Central memory CD8-positive, alpha-beta T cell (primary cell): ENCODE results near the gene RAPGEF4.

Source experiments
- ATAC-seq: fragments of 150-1000 bp; cut with Tn5 transposase; replicated peaks from 2 replicates; pipeline ENCODE4 v1.10.0; 2022; ENCODE audit warnings: mild to moderate bottlenecking, moderate FRiP score, moderate number of reproducible peaks; ENCODE audit not compliant: poor library complexity, severe bottlenecking; ENCODE audit errors: extremely low read depth
- DNase-seq, 2 donors: peaks; one replicate each; pipeline ENCODE4 v3.0.0; 2021; ENCODE audit warnings: low spot score in 2 of 2
- H3K27ac Mint-ChIP-seq: one replicate; pipeline ENCODE4 v1.8.0; 2022; ENCODE audit warnings: low read depth, mild to moderate bottlenecking, moderate library complexity, mixed read lengths
- H3K27me3 Mint-ChIP-seq: one replicate; pipeline ENCODE4 v1.8.0; 2022; ENCODE audit warnings: mixed read lengths
- H3K36me3 Mint-ChIP-seq: one replicate; pipeline ENCODE4 v1.8.0; 2022; ENCODE audit warnings: mild to moderate bottlenecking, moderate library complexity, mixed read lengths; ENCODE audit not compliant: insufficient read depth
- H3K4me1 Mint-ChIP-seq: one replicate; pipeline ENCODE4 v1.8.0; 2022; ENCODE audit warnings: mixed read lengths
- H3K4me3 Mint-ChIP-seq: one replicate; pipeline ENCODE4 v1.8.0; 2022; ENCODE audit warnings: mild to moderate bottlenecking, moderate library complexity, mixed read lengths
- H3K9me3 Mint-ChIP-seq: one replicate; pipeline ENCODE4 v1.8.0; 2022; ENCODE audit warnings: mixed read lengths

Gene RAPGEF4

GRCh38 chr2:172843902-172844715 is 108.5 kb downstream of the RAPGEF4 start:
- H3K36me3 Mint-ChIP-seq = peaks cover 2% of the 10 kb centered on the region
- DNase-seq = no peak
- ATAC-seq = no peak
- H3K4me1 Mint-ChIP-seq = no peaks in the 10 kb centered on the region
- peaks cover 61% of the 10 kb centered on the region for H3K27me3 Mint-ChIP-seq
- no peaks in the 10 kb centered on the region for H3K9me3 Mint-ChIP-seq
- no peak overlapping the region for H3K4me3 Mint-ChIP-seq
- H3K27ac Mint-ChIP-seq = no peak overlapping the region

GRCh38 chr2:172845028-172845630 is 109.5 kb downstream of the RAPGEF4 start:
- peaks cover 2% of the 10 kb centered on the region for H3K36me3 Mint-ChIP-seq
- DNase-seq = no peak
- peaks cover 61% of the 10 kb centered on the region for H3K27me3 Mint-ChIP-seq
- no peak overlapping the region for H3K4me3 Mint-ChIP-seq
- no peaks in the 10 kb centered on the region for H3K9me3 Mint-ChIP-seq
- H3K4me1 Mint-ChIP-seq = no peaks in the 10 kb centered on the region
- no peak for ATAC-seq
- no peak overlapping the region for H3K27ac Mint-ChIP-seq

- Mint-ChIP-seq H3K4me1 (no peaks in the 10 kb centered on the region), H3K4me3 (no peak overlapping the region), H3K27me3 (peaks cover 63% of the 10 kb centered on the region), H3K36me3 (peaks cover 3% of the 10 kb centered on the region), H3K9me3 (no peaks in the 10 kb centered on the region), H3K27ac (no peak overlapping the region)
- no peak for DNase-seq
- ATAC-seq = no peak
These were observed 110.9 kb downstream of the RAPGEF4 start for GRCh38 chr2:172846551-172846950.

GRCh38 chr2:172847188-172847587 is 111.5 kb downstream of the RAPGEF4 start:
- ATAC-seq (no peak), DNase-seq (no peak)
- no peak overlapping the region for H3K4me3 Mint-ChIP-seq
- H3K27me3 Mint-ChIP-seq = peaks cover 58% of the 10 kb centered on the region
- no peak overlapping the region for H3K27ac Mint-ChIP-seq
- H3K36me3 Mint-ChIP-seq = peaks cover 3% of the 10 kb centered on the region
- no peaks in the 10 kb centered on the region for H3K4me1 Mint-ChIP-seq
- H3K9me3 Mint-ChIP-seq = no peaks in the 10 kb centered on the region

GRCh38 chr2:172848519-172848918 is 112.9 kb downstream of the RAPGEF4 start:
- Mint-ChIP-seq H3K27ac (no peak overlapping the region), H3K4me1 (no peaks in the 10 kb centered on the region), H3K36me3 (peaks cover 3% of the 10 kb centered on the region), H3K4me3 (no peak overlapping the region), H3K27me3 (peaks cover 45% of the 10 kb centered on the region), H3K9me3 (no peaks in the 10 kb centered on the region)
- ATAC-seq (no peak), DNase-seq (no peak)

GRCh38 chr2:172849519-172850217 is 114.0 kb downstream of the RAPGEF4 start:
- DNase-seq (no peak), ATAC-seq (no peak)
- peaks cover 47% of the 10 kb centered on the region for H3K27me3 Mint-ChIP-seq
- no peaks in the 10 kb centered on the region for H3K9me3 Mint-ChIP-seq
- H3K27ac Mint-ChIP-seq = no peak overlapping the region
- H3K4me1 Mint-ChIP-seq = no peaks in the 10 kb centered on the region
- no peak overlapping the region for H3K4me3 Mint-ChIP-seq
- peaks cover 3% of the 10 kb centered on the region for H3K36me3 Mint-ChIP-seq

- Mint-ChIP-seq H3K4me3 (no peak overlapping the region), H3K36me3 (peaks cover 1% of the 10 kb centered on the region), H3K27ac (no peak overlapping the region), H3K9me3 (no peaks in the 10 kb centered on the region), H3K27me3 (peaks cover 54% of the 10 kb centered on the region), H3K4me1 (no peaks in the 10 kb centered on the region)
- ATAC-seq (no peak), DNase-seq (no peak)
These were observed 119.9 kb downstream of the RAPGEF4 start for GRCh38 chr2:172855588-172855987.

GRCh38 chr2:172856606-172857005 is 121.0 kb downstream of the RAPGEF4 start:
- Mint-ChIP-seq H3K4me3 (no peak overlapping the region), H3K4me1 (no peaks in the 10 kb centered on the region), H3K27me3 (peaks cover 52% of the 10 kb centered on the region), H3K9me3 (no peaks in the 10 kb centered on the region), H3K27ac (no peak overlapping the region), H3K36me3 (no peaks in the 10 kb centered on the region)
- ATAC-seq (no peak), DNase-seq (no peak)

GRCh38 chr2:172858473-172858745 is 122.8 kb downstream of the RAPGEF4 start:
- DNase-seq (no peak), ATAC-seq (no peak)
- no peak overlapping the region for H3K27ac Mint-ChIP-seq
- H3K4me1 Mint-ChIP-seq = no peaks in the 10 kb centered on the region
- no peaks in the 10 kb centered on the region for H3K9me3 Mint-ChIP-seq
- H3K4me3 Mint-ChIP-seq = no peak overlapping the region
- peaks cover 70% of the 10 kb centered on the region for H3K27me3 Mint-ChIP-seq
- H3K36me3 Mint-ChIP-seq = no peaks in the 10 kb centered on the region

GRCh38 chr2:172859581-172860335 is 124.1 kb downstream of the RAPGEF4 start:
- H3K27me3 Mint-ChIP-seq = peaks cover 79% of the 10 kb centered on the region
- H3K4me1 Mint-ChIP-seq = no peaks in the 10 kb centered on the region
- no peak overlapping the region for H3K4me3 Mint-ChIP-seq
- no peaks in the 10 kb centered on the region for H3K36me3 Mint-ChIP-seq
- no peak overlapping the region for H3K27ac Mint-ChIP-seq
- DNase-seq = no peak
- no peak for ATAC-seq
- H3K9me3 Mint-ChIP-seq = no peaks in the 10 kb centered on the region

GRCh38 chr2:172860336-172860707 is 124.7 kb downstream of the RAPGEF4 start:
- ATAC-seq (no peak), DNase-seq (no peak)
- Mint-ChIP-seq H3K4me1 (no peaks in the 10 kb centered on the region), H3K27ac (no peak overlapping the region), H3K27me3 (peaks cover 79% of the 10 kb centered on the region), H3K9me3 (no peaks in the 10 kb centered on the region), H3K36me3 (no peaks in the 10 kb centered on the region), H3K4me3 (no peak overlapping the region)

- Mint-ChIP-seq H3K36me3 (no peaks in the 10 kb centered on the region), H3K27me3 (peaks cover 78% of the 10 kb centered on the region), H3K9me3 (no peaks in the 10 kb centered on the region), H3K27ac (no peak overlapping the region), H3K4me3 (no peak overlapping the region), H3K4me1 (no peaks in the 10 kb centered on the region)
- ATAC-seq = no peak
- no peak for DNase-seq
These were observed 125.5 kb downstream of the RAPGEF4 start for GRCh38 chr2:172861098-172861497.
